Breast epithelium (tissue), 4 donors: Measurements from ENCODE around the gene FADD. TPM values are rescaled to one million over a fixed set of nuclear protein-coding genes. Genes with fewer than 3 reads are reported as not detected.
"Not testable (repeated sequence)": the region's sequence is repeated elsewhere in the genome, so short reads cannot be mapped to it uniquely, and the experiment has no call there.

ENCODE experiments used
- DNase-seq, 2 donors: peaks; one replicate each; pipeline ENCODE4 v3.0.0-alpha.2; 2019; ENCODE audit warnings: low spot score in 2 of 2
- H3K27ac ChIP-seq, 2 donors: fragments of 200-600 bp; sonication (generic) in 1 of 2; one replicate each; pipeline ENCODE4 v1.5.1; 2016 to 2019; ENCODE audit warnings: mild to moderate bottlenecking in 1 of 2
- H3K27me3 ChIP-seq, 2 donors: fragments of 200-600 bp; sonication (generic) in 1 of 2; one replicate each; pipeline versions ENCODE4 v1.5.1 to v1.6.0; 2017 to 2019; ENCODE audit warnings: control low read depth in 1 of 2, mild to moderate bottlenecking in 1 of 2
- H3K36me3 ChIP-seq: fragments of 200-600 bp; one replicate; pipeline ENCODE4 v1.5.1; 2019
- H3K4me1 ChIP-seq, 2 donors: fragments of 200-600 bp; sonication (generic); one replicate each; pipeline ENCODE4 v1.5.1; 2016 to 2019; ENCODE audit warnings: control low read depth in 1 of 2
- H3K4me3 ChIP-seq, 3 donors: fragments of 200-600 bp; sonication (generic); 1 replicate in 2 of 3; 2 replicates in 1 of 3; pipeline ENCODE4 v1.5.1; 2016 to 2019; ENCODE audit warnings: mild to moderate bottlenecking in 3 of 3, moderate library complexity in 2 of 3
- H3K9me3 ChIP-seq, 2 donors: fragments of 200-600 bp; sonication (generic) in 1 of 2; one replicate each; pipeline ENCODE4 v1.5.1; 2016 to 2019; ENCODE audit warnings: control low read depth in 1 of 2
- POLR2A ChIP-seq: fragments of 450-650 bp; IDR thresholded peaks from one replicate; pipeline ENCODE4 v1.6.1; 2016; ENCODE audit warnings: antibody characterized with exemption, mild to moderate bottlenecking, moderate library complexity
- POLR2AphosphoS5 ChIP-seq, 3 donors: sonication (generic); formaldehyde crosslinking; IDR thresholded peaks; one replicate each; pipeline ENCODE4 v1.6.1; 2017; ENCODE audit warnings: antibody characterized with exemption in 3 of 3
- intact Hi-C: fragments of 100-400 bp; cut with DNase I; formaldehyde crosslinking; loops from one replicate; pipeline ENCODE4 v1.15.1; 2023; ENCODE audit warnings: low total_unique reads
- total RNA-seq, 3 donors: library from RNA; depleted of rRNA; stranded (reverse); fragments of >200 nt; gene quantifications; one replicate each; pipeline ENCODE4 v1.1.0, GENCODE V29; 2016
- TF ChIP-seq, protein P1 (sequence below), 3 donors: fragments of 450-650 bp; IDR thresholded peaks; one replicate each; pipeline ENCODE4 v1.5.1; 2016 to 2017; ENCODE audit warnings: antibody characterized with exemption in 3 of 3, mild to moderate bottlenecking in 3 of 3, moderate library complexity in 3 of 3

FADD gene
- total RNA-seq, 3 donors from 2014 or later, result 17.6 to 33.1 (median 30.2) TPM

DNA sequence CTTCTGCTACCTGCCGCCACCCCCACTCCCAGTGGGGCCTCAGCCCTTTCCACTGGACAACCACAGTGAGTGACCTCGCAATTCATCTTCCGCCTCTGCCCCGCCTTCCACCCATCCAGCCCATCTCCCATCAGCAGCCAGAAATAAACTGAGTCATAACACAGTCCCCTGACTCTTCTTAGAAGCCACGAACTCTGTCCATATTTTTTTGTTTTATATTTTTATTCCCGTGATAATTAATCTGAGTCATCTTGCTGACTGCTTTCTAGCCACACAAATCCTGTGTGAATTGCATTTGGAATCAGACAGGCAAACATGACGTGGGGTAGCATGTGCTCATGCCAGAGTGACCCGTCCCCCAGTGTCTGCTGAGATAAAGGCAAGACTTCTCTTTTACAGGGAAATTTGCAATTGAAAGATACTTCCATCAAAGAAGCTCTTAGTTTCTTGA lies 7.0 kb downstream of the FADD start:
- Histone ChIP-seq H3K4me1 (peaks cover 0 to 6% of the 10 kb centered on the region in 2 donors), H3K36me3 (peaks cover 5% of the 10 kb centered on the region), H3K4me3 (no peak overlapping the region), H3K27ac (peak overlapping the region; percentile 1 to 61), H3K9me3 (no peaks in the 10 kb centered on the region), H3K27me3 (no peaks in the 10 kb centered on the region)
- no peak for DNase-seq
- intact Hi-C loops, result no loop called here
- no peak for TF ChIP-seq POLR2AphosphoS5 (IDR thresholded peaks at IDR 0.05)
- TF ChIP-seq, protein P1, sequence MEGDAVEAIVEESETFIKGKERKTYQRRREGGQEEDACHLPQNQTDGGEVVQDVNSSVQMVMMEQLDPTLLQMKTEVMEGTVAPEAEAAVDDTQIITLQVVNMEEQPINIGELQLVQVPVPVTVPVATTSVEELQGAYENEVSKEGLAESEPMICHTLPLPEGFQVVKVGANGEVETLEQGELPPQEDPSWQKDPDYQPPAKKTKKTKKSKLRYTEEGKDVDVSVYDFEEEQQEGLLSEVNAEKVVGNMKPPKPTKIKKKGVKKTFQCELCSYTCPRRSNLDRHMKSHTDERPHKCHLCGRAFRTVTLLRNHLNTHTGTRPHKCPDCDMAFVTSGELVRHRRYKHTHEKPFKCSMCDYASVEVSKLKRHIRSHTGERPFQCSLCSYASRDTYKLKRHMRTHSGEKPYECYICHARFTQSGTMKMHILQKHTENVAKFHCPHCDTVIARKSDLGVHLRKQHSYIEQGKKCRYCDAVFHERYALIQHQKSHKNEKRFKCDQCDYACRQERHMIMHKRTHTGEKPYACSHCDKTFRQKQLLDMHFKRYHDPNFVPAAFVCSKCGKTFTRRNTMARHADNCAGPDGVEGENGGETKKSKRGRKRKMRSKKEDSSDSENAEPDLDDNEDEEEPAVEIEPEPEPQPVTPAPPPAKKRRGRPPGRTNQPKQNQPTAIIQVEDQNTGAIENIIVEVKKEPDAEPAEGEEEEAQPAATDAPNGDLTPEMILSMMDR (IDR thresholded peaks at IDR 0.05), result no peak
- no peak for TF ChIP-seq POLR2A

DNA sequence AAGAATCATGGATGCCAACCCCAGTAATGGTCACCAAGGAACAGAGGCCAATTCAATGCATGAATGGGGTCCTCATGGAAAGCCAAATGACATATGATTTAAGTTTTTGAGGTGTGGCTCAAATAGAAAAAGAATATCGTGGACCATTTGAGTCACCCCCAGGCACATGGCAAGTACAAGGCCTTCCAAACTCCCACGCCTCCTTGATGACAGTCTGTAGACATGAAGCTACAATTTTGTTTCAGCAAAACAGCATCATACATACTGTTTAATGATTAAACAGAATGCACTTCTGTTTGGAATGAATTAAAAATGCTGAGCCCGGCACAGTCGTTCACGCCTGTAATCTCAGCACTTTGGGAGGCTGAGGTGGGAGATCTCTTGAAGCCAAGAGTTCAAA lies 7.4 kb downstream of the FADD start:
- intact Hi-C loops, result no loop called here
- Histone ChIP-seq H3K4me1 (peaks cover 0 to 1% of the 10 kb centered on the region in 2 donors), H3K4me3 (no peak overlapping the region), H3K36me3 (peaks cover 5% of the 10 kb centered on the region), H3K9me3 (no peaks in the 10 kb centered on the region), H3K27ac (peak overlapping the region in 1 of 2 donors; percentile 30), H3K27me3 (no peaks in the 10 kb centered on the region)
- TF ChIP-seq POLR2AphosphoS5 (IDR thresholded peaks at IDR 0.05) (no peak), POLR2A (no peak)
- TF ChIP-seq, protein P1 (IDR thresholded peaks at IDR 0.05), result no peak
- no peak for DNase-seq

DNA sequence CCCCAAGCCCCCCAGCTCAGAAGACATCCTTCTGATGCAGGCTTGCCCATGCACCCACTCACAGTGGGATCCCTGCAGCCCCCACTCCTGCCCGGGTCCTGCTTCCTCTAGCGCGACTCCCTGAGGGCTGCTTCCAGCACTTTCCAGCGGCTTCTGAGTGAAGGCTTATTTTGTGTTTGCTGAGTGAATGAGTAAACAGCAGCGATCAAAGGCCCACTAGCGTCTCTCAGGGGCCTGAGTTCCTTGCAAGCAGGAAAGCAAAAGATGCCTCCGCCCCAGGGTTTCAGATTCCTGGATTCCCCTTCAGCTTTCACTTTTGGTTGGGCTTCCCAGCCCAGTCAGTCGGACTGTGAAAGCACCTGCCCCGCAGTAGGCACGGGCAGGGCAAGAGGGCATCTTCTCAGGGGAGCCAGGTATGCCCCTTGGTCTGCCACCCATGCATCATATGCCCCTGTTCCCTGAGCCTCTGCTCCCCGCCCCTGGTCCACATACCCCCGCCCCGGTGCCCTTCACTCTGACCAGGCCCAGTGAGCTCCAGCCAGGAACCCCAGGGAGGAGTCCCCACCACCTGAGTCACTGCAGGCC lies 9.2 kb downstream of the FADD start:
- Histone ChIP-seq H3K27me3 (no peaks in the 10 kb centered on the region), H3K4me3 (peak overlapping the region in 2 of 3 donors; percentile 20 to 52), H3K36me3 (no peaks in the 10 kb centered on the region), H3K9me3 (no peaks in the 10 kb centered on the region), H3K27ac (no peak overlapping the region), H3K4me1 (no peaks in the 10 kb centered on the region)
- TF ChIP-seq POLR2A (no peak), POLR2AphosphoS5 (IDR thresholded peaks at IDR 0.05) (no peak)
- TF ChIP-seq, protein P1 (IDR thresholded peaks at IDR 0.05), result no peak
- intact Hi-C loops, result no loop called here
- no peak for DNase-seq

DNA sequence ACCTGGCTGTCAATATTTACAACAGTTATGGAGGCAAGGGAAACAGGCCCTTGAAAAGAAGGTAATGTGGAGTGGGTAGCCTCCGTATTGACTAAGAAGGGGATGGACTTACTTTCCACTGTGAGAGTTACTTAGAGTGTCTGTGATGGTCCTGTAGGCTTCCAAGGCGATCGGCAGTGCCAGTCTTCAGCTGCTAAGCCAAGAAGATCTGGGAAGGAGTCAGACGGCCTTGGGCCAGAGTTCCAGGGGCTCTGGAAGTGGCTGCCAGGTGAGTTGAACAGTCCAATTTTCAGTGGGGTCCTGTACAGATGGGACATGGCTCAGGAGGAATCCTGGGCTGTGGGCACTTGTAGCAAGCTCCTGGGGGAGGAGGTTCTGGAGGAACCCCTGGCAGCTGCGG lies 14.3 kb downstream of the FADD start:
- H3K27me3 ChIP-seq, H3K27ac ChIP-seq, H3K9me3 ChIP-seq, intact Hi-C loops, H3K36me3 ChIP-seq, H3K4me3 ChIP-seq, H3K4me1 ChIP-seq, DNase-seq: not testable (repeated sequence)

DNA sequence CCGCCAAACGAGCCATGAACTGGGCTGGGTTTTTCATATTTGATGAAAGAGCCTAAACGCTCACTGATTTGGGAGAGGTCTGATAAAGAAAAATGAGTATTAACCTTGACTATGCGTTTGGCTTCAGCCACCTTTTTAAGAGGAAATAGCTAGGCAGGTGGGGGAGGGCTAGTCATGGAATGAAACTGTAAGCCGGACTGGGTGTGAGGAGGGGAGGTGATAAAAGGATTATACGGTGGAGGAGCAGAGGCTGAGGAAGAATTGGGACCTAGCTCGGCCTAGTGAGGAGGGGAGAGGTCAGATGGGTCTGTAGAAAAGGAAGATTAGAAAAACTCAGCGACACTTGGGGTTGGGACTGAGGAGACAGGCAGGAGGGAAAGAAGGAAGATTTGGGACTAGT lies 15.0 kb downstream of the FADD start:
- intact Hi-C loops, H3K27ac ChIP-seq, H3K9me3 ChIP-seq, H3K4me1 ChIP-seq, DNase-seq, H3K4me3 ChIP-seq, H3K36me3 ChIP-seq, H3K27me3 ChIP-seq: not testable (repeated sequence)

DNA sequence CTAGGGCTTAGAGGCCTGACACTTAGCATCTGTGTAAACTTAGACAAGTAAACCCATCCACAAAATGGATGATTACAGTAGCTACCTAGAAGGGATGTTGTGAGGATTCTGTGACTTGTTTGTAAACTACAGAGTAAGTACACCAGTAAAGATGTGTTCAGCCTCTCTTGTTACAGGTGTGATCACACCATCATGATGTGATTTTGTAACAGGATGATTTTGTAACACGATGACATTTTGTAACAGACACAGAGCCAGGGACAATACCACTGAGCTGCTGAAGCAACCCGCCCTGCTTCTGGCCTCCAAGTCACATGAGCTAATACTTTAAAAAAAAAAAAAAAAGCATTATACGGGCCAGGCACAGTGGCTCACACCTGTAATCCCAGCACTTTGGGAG lies 17.0 kb downstream of the FADD start:
- TF ChIP-seq POLR2A (no peak), POLR2AphosphoS5 (IDR thresholded peaks at IDR 0.05) (no peak)
- TF ChIP-seq, protein P1 (IDR thresholded peaks at IDR 0.05), result no peak
- no peaks in the 10 kb centered on the region for H3K4me1 ChIP-seq
- DNase-seq, result no peak
- H3K4me3 ChIP-seq, result no peak overlapping the region
- intact Hi-C loops, result no loop called here
- no peaks in the 10 kb centered on the region for H3K9me3 ChIP-seq
- H3K27ac ChIP-seq, result no peak overlapping the region
- no peaks in the 10 kb centered on the region for H3K36me3 ChIP-seq
- no peaks in the 10 kb centered on the region for H3K27me3 ChIP-seq
